Measurements from ENCODE around the gene VWA8.

DNA sequence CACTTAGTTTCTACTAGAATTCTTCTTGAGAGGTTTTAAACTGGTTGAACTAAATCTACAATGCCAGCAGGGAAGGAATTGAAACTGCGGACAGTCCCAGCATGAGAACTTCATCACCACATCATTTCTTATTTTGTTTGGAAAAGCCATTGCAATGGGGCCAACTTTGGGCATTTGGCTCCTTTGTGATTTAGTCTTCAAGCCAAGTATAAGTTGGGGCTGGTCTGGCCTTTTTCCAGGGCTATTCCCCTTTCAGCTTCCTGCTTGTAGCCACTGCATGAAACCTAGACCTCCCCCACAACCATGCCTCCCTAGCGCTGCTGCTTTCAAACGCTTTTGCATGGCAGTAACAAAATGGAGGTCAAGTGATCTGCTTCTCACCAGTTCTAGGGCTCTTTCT lies 361.3 kb downstream of the VWA8 start:
- TF ChIP-seq EP300 (IDR thresholded peaks at IDR 0.05) (no peak), POLR2A (IDR thresholded peaks at IDR 0.05) (no peak), POLR2AphosphoS5 (IDR thresholded peaks at IDR 0.05) (no peak)
- TF ChIP-seq, protein P1, sequence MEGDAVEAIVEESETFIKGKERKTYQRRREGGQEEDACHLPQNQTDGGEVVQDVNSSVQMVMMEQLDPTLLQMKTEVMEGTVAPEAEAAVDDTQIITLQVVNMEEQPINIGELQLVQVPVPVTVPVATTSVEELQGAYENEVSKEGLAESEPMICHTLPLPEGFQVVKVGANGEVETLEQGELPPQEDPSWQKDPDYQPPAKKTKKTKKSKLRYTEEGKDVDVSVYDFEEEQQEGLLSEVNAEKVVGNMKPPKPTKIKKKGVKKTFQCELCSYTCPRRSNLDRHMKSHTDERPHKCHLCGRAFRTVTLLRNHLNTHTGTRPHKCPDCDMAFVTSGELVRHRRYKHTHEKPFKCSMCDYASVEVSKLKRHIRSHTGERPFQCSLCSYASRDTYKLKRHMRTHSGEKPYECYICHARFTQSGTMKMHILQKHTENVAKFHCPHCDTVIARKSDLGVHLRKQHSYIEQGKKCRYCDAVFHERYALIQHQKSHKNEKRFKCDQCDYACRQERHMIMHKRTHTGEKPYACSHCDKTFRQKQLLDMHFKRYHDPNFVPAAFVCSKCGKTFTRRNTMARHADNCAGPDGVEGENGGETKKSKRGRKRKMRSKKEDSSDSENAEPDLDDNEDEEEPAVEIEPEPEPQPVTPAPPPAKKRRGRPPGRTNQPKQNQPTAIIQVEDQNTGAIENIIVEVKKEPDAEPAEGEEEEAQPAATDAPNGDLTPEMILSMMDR (IDR thresholded peaks at IDR 0.05): no peak
